ENCODE measurements around the gene RNF19B. TPM values are rescaled to one million over a fixed set of nuclear protein-coding genes. Genes with fewer than 3 reads are reported as not detected.

RNF19B gene
- total and polyA plus RNA-seq, 7 experiments from 2014 or later: 0.58 to 58.1 (median 18.5) TPM

GRCh38 chr1:32899586-32900296 is 64.9 kb downstream of the RNF19B start:
- H3K9me3 Mint-ChIP-seq: peaks cover 0 to 1% (median 0%) of the 10 kb centered on the region in 11 donors
- CTCF ChIA-PET: no interaction called here
- Histone ChIP-seq H3K27ac (ENCODE audit: low read depth, low read length) (no peak overlapping the region), H3K36me3 (ENCODE audit: control insufficient read depth in 2 of 3, insufficient read depth in 3 of 3, low read length in 3 of 3) (no peaks in the 10 kb centered on the region), H3K4me3 (ENCODE audit: low read length) (no peak overlapping the region), H3K9me3 (ENCODE audit: control insufficient read depth in 2 of 3, low read length in 3 of 3) (no peaks in the 10 kb centered on the region), H3K4me1 (ENCODE audit: control insufficient read depth in 2 of 2, insufficient read depth in 2 of 2, low read length in 2 of 2) (peaks cover 0 to 5% of the 10 kb centered on the region in 2 donors), H3K27me3 (ENCODE audit: control insufficient read depth in 2 of 2, insufficient read depth in 2 of 2, low read length in 2 of 2) (peaks cover 0 to 11% of the 10 kb centered on the region in 2 donors)
- H3K4me3 Mint-ChIP-seq: peak overlapping the region in 2 of 10 donors; percentile 64 to 77
- peaks cover 0 to 11% (median 8%) of the 10 kb centered on the region in 7 donors for H3K4me1 Mint-ChIP-seq
- ATAC-seq (no peak), DNase-seq (no peak)
- intact Hi-C loops (cut with micrococcal nuclease): no loop called here
- peaks cover 50 to 68% (median 54%) of the 10 kb centered on the region in 5 donors for H3K27me3 Mint-ChIP-seq
- POLR2A ChIA-PET: no interaction called here
- no peaks in the 10 kb centered on the region for H3K36me3 Mint-ChIP-seq
- no peak overlapping the region for H3K27ac Mint-ChIP-seq

DNA sequence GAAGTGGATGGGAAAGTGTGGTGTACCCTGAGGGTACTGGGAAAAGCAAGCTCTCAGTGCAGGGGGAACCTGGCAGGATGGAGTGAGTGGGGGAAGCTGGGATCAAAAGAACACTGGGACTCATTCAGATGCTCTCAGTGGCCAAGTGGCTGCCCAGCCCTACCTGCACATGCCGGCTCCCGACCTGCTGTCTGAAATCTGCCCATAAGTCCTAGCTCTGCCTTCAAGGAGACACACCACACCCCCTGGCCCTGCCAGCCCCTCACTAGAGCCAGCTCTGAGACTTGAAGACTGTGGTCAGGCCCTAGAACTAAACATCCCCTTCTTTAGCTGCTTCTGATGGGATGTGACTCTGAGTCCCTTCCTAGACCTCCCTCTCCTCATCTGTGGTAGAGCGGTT is 65.7 kb downstream of the RNF19B start:
- Histone ChIP-seq H3K27me3 (ENCODE audit: control insufficient read depth in 2 of 2, insufficient read depth in 2 of 2, low read length in 2 of 2) (peaks cover 0 to 12% of the 10 kb centered on the region in 2 donors), H3K27ac (ENCODE audit: low read depth, low read length) (no peak overlapping the region), H3K9me3 (ENCODE audit: control insufficient read depth in 2 of 3, low read length in 3 of 3) (no peaks in the 10 kb centered on the region), H3K36me3 (ENCODE audit: control insufficient read depth in 2 of 3, insufficient read depth in 3 of 3, low read length in 3 of 3) (no peaks in the 10 kb centered on the region), H3K4me1 (ENCODE audit: control insufficient read depth in 2 of 2, insufficient read depth in 2 of 2, low read length in 2 of 2) (peaks cover 0 to 5% of the 10 kb centered on the region in 2 donors), H3K4me3 (ENCODE audit: low read length) (no peak overlapping the region)
- ChIA-PET CTCF (no interaction called here), POLR2A (no interaction called here)
- peaks cover 0 to 11% (median 8%) of the 10 kb centered on the region in 7 donors for H3K4me1 Mint-ChIP-seq
- H3K9me3 Mint-ChIP-seq: peaks cover 0 to 1% (median 0%) of the 10 kb centered on the region in 11 donors
- H3K27me3 Mint-ChIP-seq: peaks cover 50 to 63% (median 54%) of the 10 kb centered on the region in 5 donors
- intact Hi-C loops (cut with micrococcal nuclease): no loop called here
- no peaks in the 10 kb centered on the region for H3K36me3 Mint-ChIP-seq
- H3K27ac Mint-ChIP-seq: peak overlapping the region in 1 of 9 donors; percentile 41
- H3K4me3 Mint-ChIP-seq: peak overlapping the region in 1 of 10 donors; percentile 41
- DNase-seq: no peak
- ATAC-seq: no peak

DNA sequence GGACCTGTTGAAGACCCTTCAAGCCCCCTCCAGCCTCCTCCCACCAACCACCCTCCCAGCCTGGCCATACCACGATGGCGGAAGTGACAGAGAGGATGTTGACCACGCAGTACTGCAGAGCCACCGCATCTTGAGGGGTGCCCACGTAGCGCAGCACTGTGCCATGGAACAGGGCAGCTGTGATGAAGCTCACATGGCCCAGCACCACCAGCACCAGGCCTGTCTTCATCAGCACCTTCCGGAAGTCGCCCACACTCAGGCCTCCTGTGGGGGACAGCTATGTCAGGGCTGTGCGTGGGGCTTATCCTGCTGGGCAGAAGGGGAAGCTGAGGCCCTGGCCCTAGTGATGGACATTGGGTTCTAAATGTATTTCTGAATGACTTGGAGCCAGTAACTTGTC is 66.6 kb downstream of the RNF19B start:
- Mint-ChIP-seq H3K9me3 (peaks cover 0 to 1% (median 0%) of the 10 kb centered on the region in 11 donors), H3K27ac (no peak overlapping the region), H3K4me3 (no peak overlapping the region), H3K4me1 (peaks cover 0 to 11% (median 8%) of the 10 kb centered on the region in 7 donors), H3K36me3 (no peaks in the 10 kb centered on the region), H3K27me3 (peaks cover 48 to 63% (median 51%) of the 10 kb centered on the region in 5 donors)
- Histone ChIP-seq H3K4me1 (ENCODE audit: control insufficient read depth in 2 of 2, insufficient read depth in 2 of 2, low read length in 2 of 2) (peaks cover 0 to 5% of the 10 kb centered on the region in 2 donors), H3K4me3 (ENCODE audit: low read length) (no peak overlapping the region), H3K27me3 (ENCODE audit: control insufficient read depth in 2 of 2, insufficient read depth in 2 of 2, low read length in 2 of 2) (peaks cover 0 to 15% of the 10 kb centered on the region in 2 donors), H3K36me3 (ENCODE audit: control insufficient read depth in 2 of 3, insufficient read depth in 3 of 3, low read length in 3 of 3) (no peaks in the 10 kb centered on the region), H3K27ac (ENCODE audit: low read depth, low read length) (no peak overlapping the region), H3K9me3 (ENCODE audit: control insufficient read depth in 2 of 3, low read length in 3 of 3) (no peaks in the 10 kb centered on the region)
- DNase-seq (no peak), ATAC-seq (no peak)
- ChIA-PET POLR2A (no interaction called here), CTCF (no interaction called here)
- intact Hi-C loops (cut with micrococcal nuclease): no loop called here

DNA sequence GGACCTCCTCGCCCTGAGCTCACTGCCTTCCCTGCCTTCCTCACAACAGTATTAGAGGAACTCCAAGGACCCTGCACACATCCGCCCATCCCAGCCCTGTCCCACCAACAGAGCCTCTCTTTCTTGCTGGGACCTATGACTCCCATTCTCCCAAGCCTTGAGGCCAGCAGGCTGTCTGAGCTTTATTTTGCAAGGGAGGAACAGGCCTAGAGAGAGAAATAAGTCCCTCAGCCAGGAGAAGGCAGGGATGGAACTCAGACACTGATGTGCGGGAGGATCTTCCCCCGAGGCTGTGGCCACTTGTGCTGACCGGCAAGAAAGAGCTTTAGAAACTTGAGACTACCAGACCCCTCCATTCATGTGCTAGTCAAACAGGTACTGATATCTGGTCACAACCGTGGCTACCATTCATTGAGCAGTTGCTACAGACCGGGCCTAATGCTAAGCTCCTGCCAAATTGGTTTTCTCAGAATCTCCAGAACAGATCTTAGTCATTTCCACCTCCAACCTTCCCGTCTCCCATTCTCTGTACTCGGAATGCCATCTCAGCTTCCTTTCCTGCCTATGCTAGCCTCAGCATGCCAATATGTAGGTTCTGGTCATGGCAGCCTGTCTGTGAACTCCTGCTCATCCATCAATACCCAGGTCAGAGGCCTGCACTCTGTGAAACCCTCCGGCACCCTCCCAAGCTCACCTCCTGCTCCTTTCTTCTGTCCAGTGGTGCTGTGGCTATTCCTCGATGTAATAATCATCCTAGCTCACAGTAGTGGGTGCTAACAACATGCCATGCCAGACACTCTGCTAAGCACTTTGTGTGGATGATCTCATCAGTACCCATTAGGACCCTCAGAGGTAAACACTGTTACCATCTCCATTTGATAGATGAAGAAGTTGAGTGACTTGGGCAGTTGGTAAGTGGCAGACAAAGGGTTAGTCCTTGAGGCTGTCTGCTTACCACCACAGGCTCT is 67.2 kb downstream of the RNF19B start:
- H3K36me3 ChIP-seq (ENCODE audit: control insufficient read depth in 2 of 3, insufficient read depth in 3 of 3, low read length in 3 of 3): no peaks in the 10 kb centered on the region
- no peak overlapping the region for H3K27ac Mint-ChIP-seq
- ChIA-PET CTCF (no interaction called here), POLR2A (no interaction called here)
- H3K4me1 Mint-ChIP-seq: peaks cover 1 to 16% (median 11%) of the 10 kb centered on the region in 7 donors
- H3K27me3 Mint-ChIP-seq: peaks cover 45 to 61% (median 49%) of the 10 kb centered on the region in 5 donors
- peaks cover 0 to 2% (median 0%) of the 10 kb centered on the region in 11 donors for H3K9me3 Mint-ChIP-seq
- no peak overlapping the region for H3K27ac ChIP-seq (ENCODE audit: low read depth, low read length)
- no peaks in the 10 kb centered on the region for H3K9me3 ChIP-seq (ENCODE audit: control insufficient read depth in 2 of 3, low read length in 3 of 3)
- H3K4me3 Mint-ChIP-seq: peak overlapping the region in 1 of 10 donors; percentile 44
- H3K27me3 ChIP-seq (ENCODE audit: control insufficient read depth in 2 of 2, insufficient read depth in 2 of 2, low read length in 2 of 2): peaks cover 0 to 18% of the 10 kb centered on the region in 2 donors
- H3K4me1 ChIP-seq (ENCODE audit: control insufficient read depth in 2 of 2, insufficient read depth in 2 of 2, low read length in 2 of 2): peaks cover 0 to 5% of the 10 kb centered on the region in 2 donors
- ATAC-seq (no peak), DNase-seq (no peak)
- intact Hi-C loops (cut with micrococcal nuclease): no loop called here
- H3K36me3 Mint-ChIP-seq: peaks cover 0 to 2% (median 0%) of the 10 kb centered on the region in 5 donors
- no peak overlapping the region for H3K4me3 ChIP-seq (ENCODE audit: low read length)

- intact Hi-C loops (cut with micrococcal nuclease): no loop called here
Measured at GRCh38 chr1:32896451-32896850, 68.2 kb downstream of the RNF19B start.

GRCh38 chr1:32895325-32896215 is 69.0 kb downstream of the RNF19B start:
- Histone ChIP-seq H3K27me3 (ENCODE audit: control insufficient read depth in 2 of 2, insufficient read depth in 2 of 2, low read length in 2 of 2) (peaks cover 0 to 30% of the 10 kb centered on the region in 2 donors), H3K36me3 (ENCODE audit: control insufficient read depth in 2 of 3, insufficient read depth in 3 of 3, low read length in 3 of 3) (no peaks in the 10 kb centered on the region), H3K9me3 (ENCODE audit: control insufficient read depth in 2 of 3, low read length in 3 of 3) (no peaks in the 10 kb centered on the region), H3K4me3 (ENCODE audit: low read length) (no peak overlapping the region), H3K27ac (ENCODE audit: low read depth, low read length) (no peak overlapping the region), H3K4me1 (ENCODE audit: control insufficient read depth in 2 of 2, insufficient read depth in 2 of 2, low read length in 2 of 2) (peaks cover 0 to 2% of the 10 kb centered on the region in 2 donors)
- no peak for DNase-seq
- Mint-ChIP-seq H3K27ac (no peak overlapping the region), H3K9me3 (peaks cover 0 to 2% (median 0%) of the 10 kb centered on the region in 11 donors), H3K4me3 (peak overlapping the region in 1 of 10 donors; percentile 27), H3K36me3 (peaks cover 0 to 3% (median 0%) of the 10 kb centered on the region in 5 donors), H3K27me3 (peaks cover 54 to 67% (median 54%) of the 10 kb centered on the region in 5 donors), H3K4me1 (peaks cover 7 to 13% (median 8%) of the 10 kb centered on the region in 7 donors)
- ATAC-seq: no peak
- CTCF ChIA-PET: interaction anchor here (1.1 kb wide), 1 partner anchor 34 kb away, joined by 3 read pairs; no protein-coding TSS in a partner anchor
- POLR2A ChIA-PET: no interaction called here
- intact Hi-C loops (cut with micrococcal nuclease): no loop called here

More at GRCh38 chr1:32896451-32896850, 68.2 kb downstream of the RNF19B start:
- POLR2A ChIA-PET: no interaction called here
- peaks cover 0 to 26% of the 10 kb centered on the region in 2 donors for H3K27me3 ChIP-seq (ENCODE audit: control insufficient read depth in 2 of 2, insufficient read depth in 2 of 2, low read length in 2 of 2)
- H3K9me3 ChIP-seq (ENCODE audit: control insufficient read depth in 2 of 3, low read length in 3 of 3): no peaks in the 10 kb centered on the region
- Mint-ChIP-seq H3K36me3 (peaks cover 0 to 3% (median 0%) of the 10 kb centered on the region in 5 donors), H3K27me3 (peaks cover 46 to 62% (median 51%) of the 10 kb centered on the region in 5 donors), H3K9me3 (peaks cover 0 to 2% (median 0%) of the 10 kb centered on the region in 11 donors), H3K4me3 (no peak overlapping the region), H3K4me1 (peaks cover 8 to 16% (median 11%) of the 10 kb centered on the region in 7 donors), H3K27ac (no peak overlapping the region)
- no peak overlapping the region for H3K4me3 ChIP-seq (ENCODE audit: low read length)
- no peak for ATAC-seq
- DNase-seq: no peak
- H3K4me1 ChIP-seq (ENCODE audit: control insufficient read depth in 2 of 2, insufficient read depth in 2 of 2, low read length in 2 of 2): peaks cover 0 to 5% of the 10 kb centered on the region in 2 donors
- H3K36me3 ChIP-seq (ENCODE audit: control insufficient read depth in 2 of 3, insufficient read depth in 3 of 3, low read length in 3 of 3): no peaks in the 10 kb centered on the region
- CTCF ChIA-PET: no interaction called here
- H3K27ac ChIP-seq (ENCODE audit: low read depth, low read length): no peak overlapping the region

Data from naive thymus-derived CD4-positive, alpha-beta T cell (primary cell).